ENCODE data around the gene ENOPH1. TPM values are rescaled to one million over a fixed set of nuclear protein-coding genes. Genes with fewer than 3 reads are reported as not detected.

Gene ENOPH1
- total RNA-seq, 1 experiment from 2014 or later: 36.0 TPM

- DNase-seq (ENCODE audit: unreplicated experiment): no peak
- H3K4me3 Mint-ChIP-seq (ENCODE audit: unreplicated experiment): no peak overlapping the region
- H3K27ac Mint-ChIP-seq (ENCODE audit: low read depth, unreplicated experiment): no peak overlapping the region
- no peak for TF ChIP-seq CTCF (IDR thresholded peaks at IDR 0.05; ENCODE audit: unreplicated experiment)
- H3K27me3 Mint-ChIP-seq (ENCODE audit: insufficient read depth, unreplicated experiment): no peaks in the 10 kb centered on the region
- POLR2A ChIA-PET: interaction anchor here (0.5 to 1.1 kb wide), 4 partner anchors 10 to 454 kb away, joined by 3 to 4 read pairs (median 3); no protein-coding TSS in a partner anchor
- intact Hi-C loops (cut with micrococcal nuclease): no loop called here
- peaks cover 43% of the 10 kb centered on the region for H3K36me3 Mint-ChIP-seq (ENCODE audit: insufficient read depth, unreplicated experiment)
- BruUV-seq (replicated peaks): no TSS peak
- H3K9me3 Mint-ChIP-seq (ENCODE audit: unreplicated experiment): no peaks in the 10 kb centered on the region
- H3K4me1 Mint-ChIP-seq (ENCODE audit: insufficient read depth, unreplicated experiment): peaks cover 23% of the 10 kb centered on the region
- CTCF ChIA-PET: interaction anchor here (0.7 to 1.1 kb wide), 3 partner anchors 32 to 434 kb away, joined by 3 read pairs; no protein-coding TSS in a partner anchor
These were observed 4.6 kb downstream of the ENOPH1 start for GRCh38 chr4:82434949-82435348.

GRCh38 chr4:82436130-82436529 is 5.7 kb downstream of the ENOPH1 start:
- no peak for TF ChIP-seq CTCF (IDR thresholded peaks at IDR 0.05; ENCODE audit: unreplicated experiment)
- Mint-ChIP-seq H3K27me3 (ENCODE audit: insufficient read depth, unreplicated experiment) (no peaks in the 10 kb centered on the region), H3K4me1 (ENCODE audit: insufficient read depth, unreplicated experiment) (peaks cover 32% of the 10 kb centered on the region), H3K9me3 (ENCODE audit: unreplicated experiment) (no peaks in the 10 kb centered on the region), H3K36me3 (ENCODE audit: insufficient read depth, unreplicated experiment) (peaks cover 32% of the 10 kb centered on the region), H3K27ac (ENCODE audit: low read depth, unreplicated experiment) (no peak overlapping the region), H3K4me3 (ENCODE audit: unreplicated experiment) (no peak overlapping the region)
- ChIA-PET CTCF (interaction anchor here (0.6 to 0.8 kb wide), 3 partner anchors 8 to 71 kb away, joined by 3 to 4 read pairs (median 4); no protein-coding TSS in a partner anchor), POLR2A (interaction anchor here (0.7 to 4.2 kb wide), 4 partner anchors 57 to 524 kb away, joined by 3 to 17 read pairs (median 11); partner anchors contain the start of gene HNRNPD)
- no TSS peak for BruUV-seq (replicated peaks)
- intact Hi-C loops (cut with micrococcal nuclease): no loop called here
- no peak for DNase-seq (ENCODE audit: unreplicated experiment)

GRCh38 chr4:82436780-82437179 is 6.4 kb downstream of the ENOPH1 start:
- Mint-ChIP-seq H3K9me3 (ENCODE audit: unreplicated experiment) (no peaks in the 10 kb centered on the region), H3K27ac (ENCODE audit: low read depth, unreplicated experiment) (peak overlapping the region; percentile 63), H3K4me3 (ENCODE audit: unreplicated experiment) (no peak overlapping the region), H3K27me3 (ENCODE audit: insufficient read depth, unreplicated experiment) (no peaks in the 10 kb centered on the region), H3K36me3 (ENCODE audit: insufficient read depth, unreplicated experiment) (peaks cover 35% of the 10 kb centered on the region), H3K4me1 (ENCODE audit: insufficient read depth, unreplicated experiment) (peaks cover 33% of the 10 kb centered on the region)
- POLR2A ChIA-PET: interaction anchor here (1.6 to 5.8 kb wide), 6 partner anchors 7 to 462 kb away, joined by 5 to 91 read pairs (median 12); partner anchors contain the start of genes ENOPH1, HNRNPD and HNRNPDL
- no peak for DNase-seq (ENCODE audit: unreplicated experiment)
- BruUV-seq (replicated peaks): no TSS peak
- intact Hi-C loops (cut with micrococcal nuclease): no loop called here
- no peak for TF ChIP-seq CTCF (IDR thresholded peaks at IDR 0.05; ENCODE audit: unreplicated experiment)
- CTCF ChIA-PET: interaction anchor here (0.7 to 1.5 kb wide), 5 partner anchors 8 to 88 kb away, joined by 3 to 5 read pairs (median 3); no protein-coding TSS in a partner anchor

- H3K9me3 Mint-ChIP-seq (ENCODE audit: unreplicated experiment): no peaks in the 10 kb centered on the region
- POLR2A ChIA-PET: interaction anchor here (0.6 to 5.8 kb wide), 11 partner anchors 8 to 462 kb away, joined by 3 to 91 read pairs (median 5); partner anchors contain the start of genes ENOPH1, HNRNPD and HNRNPDL
- peak overlapping the region; percentile 63 for H3K27ac Mint-ChIP-seq (ENCODE audit: low read depth, unreplicated experiment)
- no peak for TF ChIP-seq CTCF (IDR thresholded peaks at IDR 0.05; ENCODE audit: unreplicated experiment)
- DNase-seq (ENCODE audit: unreplicated experiment): peak; percentile 91
- H3K4me1 Mint-ChIP-seq (ENCODE audit: insufficient read depth, unreplicated experiment): peaks cover 33% of the 10 kb centered on the region
- peak overlapping the region; percentile 45 for H3K4me3 Mint-ChIP-seq (ENCODE audit: unreplicated experiment)
- intact Hi-C loops (cut with micrococcal nuclease): no loop called here
- H3K36me3 Mint-ChIP-seq (ENCODE audit: insufficient read depth, unreplicated experiment): peaks cover 40% of the 10 kb centered on the region
- BruUV-seq (replicated peaks): no TSS peak
- H3K27me3 Mint-ChIP-seq (ENCODE audit: insufficient read depth, unreplicated experiment): no peaks in the 10 kb centered on the region
- CTCF ChIA-PET: interaction anchor here (1.1 to 1.5 kb wide), 4 partner anchors 8 to 88 kb away, joined by 3 to 5 read pairs (median 3); no protein-coding TSS in a partner anchor
These were observed 7.1 kb downstream of the ENOPH1 start for GRCh38 chr4:82437285-82438005.

Measured in MCF 10A (cell line).